Putamen (tissue), 1 donor: ENCODE results near the gene C9orf85.
"Not testable (repeated sequence)": the region's sequence is repeated elsewhere in the genome, so short reads cannot be mapped to it uniquely, and the experiment has no call there.

Source experiments
- DNase-seq: peaks from one replicate; pipeline ENCODE4 v3.0.0-alpha.2; 2016; ENCODE audit warnings: low spot score

The C9orf85 gene

GRCh38 chr9:71941998-71942567 lies 30.6 kb downstream of the C9orf85 start:
- DNase-seq, result no peak

GRCh38 chr9:71944754-71945375 lies 33.4 kb downstream of the C9orf85 start:
- DNase-seq, result no peak

GRCh38 chr9:71954652-71955051 lies 43.2 kb downstream of the C9orf85 start:
- not testable (repeated sequence) for DNase-seq

GRCh38 chr9:71955300-71955915 lies 44.0 kb downstream of the C9orf85 start:
- DNase-seq, result no peak

- no peak for DNase-seq
These were observed 50.9 kb downstream of the C9orf85 start for GRCh38 chr9:71962328-71962727.

- DNase-seq, result not testable (repeated sequence)
These were observed 52.1 kb downstream of the C9orf85 start for GRCh38 chr9:71963471-71963996.

GRCh38 chr9:71965403-71965802 lies 54.0 kb downstream of the C9orf85 start:
- no peak for DNase-seq

GRCh38 chr9:71966601-71967000 lies 55.2 kb downstream of the C9orf85 start:
- no peak for DNase-seq

GRCh38 chr9:71968541-71969090 lies 57.2 kb downstream of the C9orf85 start:
- no peak for DNase-seq

GRCh38 chr9:71975833-71976232 lies 64.4 kb downstream of the C9orf85 start:
- DNase-seq, result peak; percentile 4

- no peak for DNase-seq
These were observed 65.6 kb downstream of the C9orf85 start for GRCh38 chr9:71977003-71977402.

GRCh38 chr9:71980266-71981190 lies 69.1 kb downstream of the C9orf85 start:
- DNase-seq, result no peak

GRCh38 chr9:71981944-71982343 lies 70.5 kb downstream of the C9orf85 start:
- no peak for DNase-seq

GRCh38 chr9:71984403-71984802 lies 73.0 kb downstream of the C9orf85 start:
- DNase-seq, result no peak

GRCh38 chr9:71984831-71985281 lies 73.4 kb downstream of the C9orf85 start:
- no peak for DNase-seq

- DNase-seq, result no peak
These were observed 74.0 kb downstream of the C9orf85 start for GRCh38 chr9:71985297-71985911.

GRCh38 chr9:71986900-71987299 lies 75.5 kb downstream of the C9orf85 start:
- no peak for DNase-seq

- DNase-seq, result no peak
These were observed 76.3 kb downstream of the C9orf85 start for GRCh38 chr9:71987471-71988371.

GRCh38 chr9:71990466-71990865 lies 79.0 kb downstream of the C9orf85 start:
- DNase-seq, result no peak

- DNase-seq, result no peak
These were observed 94.0 kb downstream of the C9orf85 start for GRCh38 chr9:72005451-72005850.
